ENCODE data around the gene UBE4B.
"Not testable (repeated sequence)": the region's sequence is repeated elsewhere in the genome, so short reads cannot be mapped to it uniquely, and the experiment has no call there.

The UBE4B gene

GRCh38 chr1:10070206-10070605 is 37.4 kb downstream of the UBE4B start:
- Mint-ChIP-seq H3K27ac (no peak overlapping the region), H3K27me3 (peaks cover 33% of the 10 kb centered on the region), H3K36me3 (ENCODE audit: low read depth) (peaks cover 23% of the 10 kb centered on the region), H3K9me3 (no peaks in the 10 kb centered on the region), H3K4me3 (no peak overlapping the region), H3K4me1 (ENCODE audit: low read depth) (peaks cover 50% of the 10 kb centered on the region)
- intact Hi-C loops (cut with micrococcal nuclease): no loop called here

- Mint-ChIP-seq H3K4me3 (no peak overlapping the region), H3K27ac (no peak overlapping the region), H3K27me3 (peaks cover 41% of the 10 kb centered on the region), H3K9me3 (no peaks in the 10 kb centered on the region), H3K36me3 (ENCODE audit: low read depth) (peaks cover 37% of the 10 kb centered on the region), H3K4me1 (ENCODE audit: low read depth) (peaks cover 43% of the 10 kb centered on the region)
- intact Hi-C loops (cut with micrococcal nuclease): no loop called here
These were observed 38.9 kb downstream of the UBE4B start for GRCh38 chr1:10071640-10072039.

GRCh38 chr1:10073371-10073770 is 40.6 kb downstream of the UBE4B start:
- intact Hi-C loops (cut with micrococcal nuclease): not testable (repeated sequence)
- H3K36me3 Mint-ChIP-seq (ENCODE audit: low read depth): peaks cover 53% of the 10 kb centered on the region

GRCh38 chr1:10074059-10074851 is 41.5 kb downstream of the UBE4B start:
- peaks cover 58% of the 10 kb centered on the region for H3K36me3 Mint-ChIP-seq (ENCODE audit: low read depth)

More at GRCh38 chr1:10073371-10073770, 40.6 kb downstream of the UBE4B start:
- H3K4me3 Mint-ChIP-seq, H3K27ac Mint-ChIP-seq, H3K9me3 Mint-ChIP-seq: not testable (repeated sequence)
- Mint-ChIP-seq H3K4me1 (ENCODE audit: low read depth) (peaks cover 37% of the 10 kb centered on the region), H3K27me3 (peaks cover 38% of the 10 kb centered on the region)

GRCh38 chr1:10074852-10075730 is 42.3 kb downstream of the UBE4B start:
- H3K9me3 Mint-ChIP-seq: no peaks in the 10 kb centered on the region
- H3K27me3 Mint-ChIP-seq: peaks cover 21% of the 10 kb centered on the region
- no peak overlapping the region for H3K27ac Mint-ChIP-seq
- H3K4me3 Mint-ChIP-seq: no peak overlapping the region
- intact Hi-C loops (cut with micrococcal nuclease): no loop called here
- H3K4me1 Mint-ChIP-seq (ENCODE audit: low read depth): peaks cover 28% of the 10 kb centered on the region
- H3K36me3 Mint-ChIP-seq (ENCODE audit: low read depth): peaks cover 63% of the 10 kb centered on the region

More at GRCh38 chr1:10074059-10074851, 41.5 kb downstream of the UBE4B start:
- H3K9me3 Mint-ChIP-seq: no peaks in the 10 kb centered on the region
- intact Hi-C loops (cut with micrococcal nuclease): no loop called here
- peaks cover 29% of the 10 kb centered on the region for H3K27me3 Mint-ChIP-seq
- H3K4me3 Mint-ChIP-seq: no peak overlapping the region
- H3K27ac Mint-ChIP-seq: no peak overlapping the region
- peaks cover 30% of the 10 kb centered on the region for H3K4me1 Mint-ChIP-seq (ENCODE audit: low read depth)

GRCh38 chr1:10075732-10076131 is 43.0 kb downstream of the UBE4B start:
- Mint-ChIP-seq H3K4me1 (ENCODE audit: low read depth) (peaks cover 28% of the 10 kb centered on the region), H3K4me3 (no peak overlapping the region), H3K27ac (no peak overlapping the region), H3K36me3 (ENCODE audit: low read depth) (peaks cover 69% of the 10 kb centered on the region), H3K27me3 (peaks cover 20% of the 10 kb centered on the region), H3K9me3 (no peaks in the 10 kb centered on the region)
- intact Hi-C loops (cut with micrococcal nuclease): no loop called here

GRCh38 chr1:10078494-10078893 is 45.7 kb downstream of the UBE4B start:
- Mint-ChIP-seq H3K4me3 (no peak overlapping the region), H3K36me3 (ENCODE audit: low read depth) (peaks cover 74% of the 10 kb centered on the region), H3K27ac (no peak overlapping the region), H3K27me3 (peaks cover 9% of the 10 kb centered on the region), H3K9me3 (no peaks in the 10 kb centered on the region), H3K4me1 (ENCODE audit: low read depth) (peaks cover 33% of the 10 kb centered on the region)
- intact Hi-C loops (cut with micrococcal nuclease): no loop called here

GRCh38 chr1:10080523-10080922 is 47.8 kb downstream of the UBE4B start:
- Mint-ChIP-seq H3K4me3 (no peak overlapping the region), H3K4me1 (ENCODE audit: low read depth) (peaks cover 19% of the 10 kb centered on the region), H3K27ac (no peak overlapping the region), H3K36me3 (ENCODE audit: low read depth) (peaks cover 78% of the 10 kb centered on the region), H3K27me3 (peaks cover 6% of the 10 kb centered on the region), H3K9me3 (no peaks in the 10 kb centered on the region)
- intact Hi-C loops (cut with micrococcal nuclease): no loop called here

GRCh38 chr1:10082785-10083479 is 50.2 kb downstream of the UBE4B start:
- Mint-ChIP-seq H3K27me3 (no peaks in the 10 kb centered on the region), H3K27ac (no peak overlapping the region), H3K9me3 (no peaks in the 10 kb centered on the region), H3K4me1 (ENCODE audit: low read depth) (peaks cover 19% of the 10 kb centered on the region), H3K36me3 (ENCODE audit: low read depth) (peaks cover 60% of the 10 kb centered on the region), H3K4me3 (no peak overlapping the region)
- intact Hi-C loops (cut with micrococcal nuclease): no loop called here

- Mint-ChIP-seq H3K27me3 (no peaks in the 10 kb centered on the region), H3K36me3 (ENCODE audit: low read depth) (peaks cover 52% of the 10 kb centered on the region), H3K9me3 (no peaks in the 10 kb centered on the region), H3K4me1 (ENCODE audit: low read depth) (peaks cover 14% of the 10 kb centered on the region), H3K4me3 (no peak overlapping the region), H3K27ac (no peak overlapping the region)
- intact Hi-C loops (cut with micrococcal nuclease): no loop called here
These were observed 51.3 kb downstream of the UBE4B start for GRCh38 chr1:10084045-10084444.

- Mint-ChIP-seq H3K4me3 (no peak overlapping the region), H3K4me1 (ENCODE audit: low read depth) (peaks cover 14% of the 10 kb centered on the region), H3K36me3 (ENCODE audit: low read depth) (peaks cover 48% of the 10 kb centered on the region), H3K27me3 (no peaks in the 10 kb centered on the region), H3K27ac (no peak overlapping the region), H3K9me3 (no peaks in the 10 kb centered on the region)
- intact Hi-C loops (cut with micrococcal nuclease): no loop called here
These were observed 52.3 kb downstream of the UBE4B start for GRCh38 chr1:10085076-10085475.

GRCh38 chr1:10087210-10087609 is 54.5 kb downstream of the UBE4B start:
- Mint-ChIP-seq H3K36me3 (ENCODE audit: low read depth) (peaks cover 42% of the 10 kb centered on the region), H3K27me3 (no peaks in the 10 kb centered on the region), H3K4me3 (no peak overlapping the region), H3K27ac (no peak overlapping the region), H3K4me1 (ENCODE audit: low read depth) (peaks cover 13% of the 10 kb centered on the region), H3K9me3 (no peaks in the 10 kb centered on the region)
- intact Hi-C loops (cut with micrococcal nuclease): no loop called here

GRCh38 chr1:10101929-10102328 is 69.2 kb downstream of the UBE4B start:
- no peaks in the 10 kb centered on the region for H3K27me3 Mint-ChIP-seq
- H3K4me3 Mint-ChIP-seq: no peak overlapping the region
- intact Hi-C loops (cut with micrococcal nuclease): no loop called here
- H3K27ac Mint-ChIP-seq: no peak overlapping the region
- no peaks in the 10 kb centered on the region for H3K9me3 Mint-ChIP-seq
- peaks cover 71% of the 10 kb centered on the region for H3K36me3 Mint-ChIP-seq (ENCODE audit: low read depth)
- H3K4me1 Mint-ChIP-seq (ENCODE audit: low read depth): peaks cover 3% of the 10 kb centered on the region

GRCh38 chr1:10103193-10103592 is 70.4 kb downstream of the UBE4B start:
- Mint-ChIP-seq H3K4me3 (no peak overlapping the region), H3K36me3 (ENCODE audit: low read depth) (peaks cover 77% of the 10 kb centered on the region), H3K9me3 (no peaks in the 10 kb centered on the region), H3K4me1 (ENCODE audit: low read depth) (peaks cover 8% of the 10 kb centered on the region), H3K27me3 (no peaks in the 10 kb centered on the region), H3K27ac (no peak overlapping the region)
- intact Hi-C loops (cut with micrococcal nuclease): no loop called here
